Activated CD8-positive, alpha-beta memory T cell treated with anti-CD3 and anti-CD28 coated beads, Interleukin-2, amount 50 U/mL, for 1 hour (primary cell): ENCODE results near the gene BOD1L1.

ENCODE experiments used
- DNase-seq: peaks from one replicate; pipeline ENCODE4 v3.0.0-alpha.2; 2020; ENCODE audit errors: extremely low read depth

Gene BOD1L1

GRCh38 chr4:13558881-13559280 is 68.6 kb downstream of the BOD1L1 start:
- DNase-seq = no peak

GRCh38 chr4:13555325-13555724 is 72.2 kb downstream of the BOD1L1 start:
- DNase-seq = no peak

- DNase-seq = no peak
These were observed 74.4 kb downstream of the BOD1L1 start for GRCh38 chr4:13553081-13553480.

- DNase-seq = peak; percentile 26
These were observed 78.5 kb downstream of the BOD1L1 start for GRCh38 chr4:13548984-13549546.

- DNase-seq = no peak
These were observed 79.2 kb downstream of the BOD1L1 start for GRCh38 chr4:13548059-13548983.

GRCh38 chr4:13547485-13548041 is 80.0 kb downstream of the BOD1L1 start:
- no peak for DNase-seq

GRCh38 chr4:13546941-13547484 is 80.5 kb downstream of the BOD1L1 start:
- DNase-seq = no peak

GRCh38 chr4:13546142-13546940 is 81.2 kb downstream of the BOD1L1 start:
- no peak for DNase-seq

GRCh38 chr4:13545394-13545808 is 82.1 kb downstream of the BOD1L1 start:
- no peak for DNase-seq

- no peak for DNase-seq
These were observed 82.7 kb downstream of the BOD1L1 start for GRCh38 chr4:13544606-13545393.

GRCh38 chr4:13543839-13544605 is 83.5 kb downstream of the BOD1L1 start, which contains the start of gene NKX3-2:
NKX3-2 (minus strand) TSS chr4:13544508; CDS start chr4:13544414, 94 bp downstream.
- DNase-seq = no peak

GRCh38 chr4:13543032-13543838 is 84.3 kb downstream of the BOD1L1 start:
- DNase-seq = no peak

GRCh38 chr4:13542577-13543031 is 84.9 kb downstream of the BOD1L1 start:
- DNase-seq = no peak

GRCh38 chr4:13541720-13542576 is 85.6 kb downstream of the BOD1L1 start:
- DNase-seq = no peak

GRCh38 chr4:13541176-13541604 is 86.3 kb downstream of the BOD1L1 start:
- DNase-seq = no peak

- DNase-seq = no peak
These were observed 86.9 kb downstream of the BOD1L1 start for GRCh38 chr4:13540446-13541175.
